NB4 (cell line): ENCODE results near the gene CSMD2.

ENCODE experiments used
- DNase-seq: peaks from one replicate; pipeline ENCODE4 v3.0.0; 2010; ENCODE audit warnings: low read depth
- H3K4me3 ChIP-seq: one replicate; pipeline ENCODE4 v1.5.1; 2011; ENCODE audit warnings: mild to moderate bottlenecking, low read depth, low read length, moderate library complexity
- CTCF ChIP-seq: IDR thresholded peaks from one replicate; pipeline ENCODE4 v1.5.1; 2012; ENCODE audit warnings: low read depth, low read length
- MAX ChIP-seq: IDR thresholded peaks from 2 replicates; pipeline ENCODE4 v1.6.1; 2011; ENCODE audit warnings: low read depth, low read length
- MYC ChIP-seq: IDR thresholded peaks from 2 replicates; pipeline ENCODE4 v1.6.1; 2011; ENCODE audit warnings: low read depth, low read length
- POLR2A ChIP-seq: IDR thresholded peaks from 2 replicates; pipeline ENCODE4 v1.6.1; 2011; ENCODE audit warnings: mild to moderate bottlenecking; ENCODE audit not compliant: insufficient read length; ENCODE audit errors: extremely low read depth

The CSMD2 gene

GRCh38 chr1:33711511-33711910 lies 453.5 kb downstream of the CSMD2 start:
- H3K4me3 ChIP-seq = no peak overlapping the region
- DNase-seq = no peak
- no peak for TF ChIP-seq MAX
- TF ChIP-seq MYC = no peak
- no peak for TF ChIP-seq CTCF
- no peak for TF ChIP-seq POLR2A

GRCh38 chr1:33710967-33711366 lies 454.1 kb downstream of the CSMD2 start:
- DNase-seq = no peak
- H3K4me3 ChIP-seq = no peak overlapping the region
- no peak for TF ChIP-seq CTCF
- no peak for TF ChIP-seq MYC

GRCh38 chr1:33709783-33710718 lies 455.0 kb downstream of the CSMD2 start:
- no peak overlapping the region for H3K4me3 ChIP-seq
- no peak for DNase-seq
- TF ChIP-seq POLR2A (no peak), MYC (no peak), CTCF (no peak), MAX (no peak)

- TF ChIP-seq POLR2A (no peak), MYC (no peak), CTCF (no peak), MAX (no peak)
- H3K4me3 ChIP-seq = no peak overlapping the region
- DNase-seq = no peak
Observed at GRCh38 chr1:33709174-33709782, 455.8 kb downstream of the CSMD2 start.

- H3K4me3 ChIP-seq = no peak overlapping the region
- TF ChIP-seq MAX = no peak
- no peak for TF ChIP-seq CTCF
- TF ChIP-seq POLR2A = no peak
- no peak for TF ChIP-seq MYC
- DNase-seq = no peak
Observed at GRCh38 chr1:33706634-33707255, 458.3 kb downstream of the CSMD2 start.
